A204.1 (cell line): ENCODE results near the gene COL25A1.

ENCODE experiments used
- FAIRE-seq: peaks from 2 replicates; lab custom pipeline; 2012; peaks lifted over from hg19 to GRCh38; lab: Jason Lieb, UNC

Gene COL25A1

DNA sequence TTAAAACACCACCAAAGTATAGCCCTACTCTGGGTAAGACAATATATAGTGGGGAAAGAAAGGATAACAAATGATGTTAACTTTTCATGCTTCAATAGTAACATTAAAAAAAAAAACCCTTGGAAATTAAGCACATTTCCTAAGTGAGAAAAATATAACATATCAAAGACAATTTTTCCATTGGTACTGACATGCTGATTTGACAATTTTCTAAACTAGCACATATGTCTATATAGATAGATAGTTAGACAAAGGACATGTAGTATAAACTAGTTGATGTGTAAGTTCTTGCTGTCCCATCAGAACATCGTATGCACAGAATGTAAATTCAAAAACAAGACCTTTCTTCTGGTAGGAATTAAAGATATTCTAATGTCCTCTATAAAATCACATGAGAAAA lies 492.4 kb downstream of the COL25A1 start:
- FAIRE-seq = no peak

DNA sequence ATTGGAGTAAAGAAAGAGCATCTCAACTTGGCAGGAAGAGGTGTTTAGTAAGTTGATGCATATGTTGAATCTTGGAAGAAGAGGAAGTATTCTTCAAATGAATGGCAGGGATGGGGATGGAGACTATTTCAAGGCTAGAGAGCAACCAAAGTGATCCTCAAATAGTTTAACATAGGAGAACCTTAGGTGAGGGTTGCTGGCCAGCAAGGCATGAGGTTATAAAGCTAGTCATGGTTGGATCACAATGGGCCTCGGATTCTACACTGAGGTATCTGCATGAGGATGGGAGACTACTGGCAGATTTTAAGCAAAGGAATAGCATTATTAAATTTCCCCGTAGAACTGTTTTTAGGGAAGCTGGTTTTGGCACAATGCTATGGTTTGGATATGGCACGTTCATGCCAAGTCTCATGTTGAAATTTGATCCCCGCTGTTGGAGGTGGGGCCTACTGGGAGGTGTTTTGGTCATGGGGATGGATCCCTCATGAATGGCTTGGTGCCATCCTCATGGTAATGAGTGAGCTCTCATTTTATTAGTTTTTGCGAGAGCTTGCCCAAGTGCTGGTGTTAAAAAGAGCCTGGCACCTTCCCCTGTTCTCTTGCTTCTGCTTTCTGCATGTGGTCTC lies 497.7 kb downstream of the COL25A1 start:
- FAIRE-seq = no peak

DNA sequence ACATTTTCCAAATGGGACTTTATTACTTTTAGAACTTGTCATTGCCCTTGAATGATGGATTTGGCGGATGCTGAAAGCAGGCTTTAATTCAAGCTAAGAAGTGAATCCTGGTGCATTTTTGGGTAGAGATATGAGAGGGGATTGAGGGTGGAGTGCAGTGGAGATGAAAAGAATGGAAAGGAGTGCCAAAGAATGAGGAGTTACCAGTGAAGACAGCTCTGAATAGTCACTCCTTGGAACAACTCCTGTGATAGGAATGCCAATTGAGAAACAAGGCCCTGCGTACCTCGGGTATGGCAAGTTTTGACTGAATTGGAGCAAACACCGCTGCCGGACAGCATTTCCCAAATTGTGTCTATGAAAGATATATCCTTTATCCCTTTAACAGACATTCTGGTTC lies 503.2 kb downstream of the COL25A1 start:
- FAIRE-seq = no peak

DNA sequence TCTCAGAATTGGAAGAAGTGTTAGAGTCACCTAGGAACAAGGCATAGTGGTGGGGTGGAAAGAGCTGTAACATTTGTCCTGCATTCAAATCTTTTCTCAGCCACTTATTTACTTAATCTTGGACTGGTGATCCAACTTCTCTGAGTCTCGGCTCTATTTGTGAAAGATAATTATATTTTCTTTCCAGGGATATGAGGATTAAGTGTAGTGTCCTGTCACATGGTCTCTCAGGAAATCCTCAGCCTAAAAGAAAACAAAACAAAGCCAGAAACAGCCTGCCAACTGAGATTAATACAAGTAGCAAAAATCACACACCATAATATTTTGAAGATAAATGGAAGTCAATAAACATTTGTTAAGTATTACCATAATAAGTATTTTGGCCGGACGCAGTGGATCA lies 506.3 kb downstream of the COL25A1 start:
- no peak for FAIRE-seq

DNA sequence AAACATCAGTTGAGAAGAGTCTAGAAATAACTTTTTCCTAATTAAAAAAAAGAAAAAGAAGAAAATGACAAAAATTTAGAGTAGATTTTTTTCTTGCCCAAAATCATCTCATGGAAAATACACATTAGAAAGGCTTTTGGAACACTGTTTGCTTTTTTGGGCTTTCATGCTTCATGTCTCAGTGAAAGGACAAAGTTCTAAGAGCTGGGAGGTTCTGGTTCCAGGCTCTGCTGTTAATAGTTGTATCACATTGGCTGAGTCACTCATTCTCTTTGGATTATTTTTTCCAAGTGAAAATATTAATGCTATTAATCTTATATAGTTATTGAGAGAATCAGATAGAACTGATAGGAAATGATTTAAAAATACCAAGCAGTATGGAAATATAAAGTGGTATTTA lies 506.7 kb downstream of the COL25A1 start:
- no peak for FAIRE-seq

DNA sequence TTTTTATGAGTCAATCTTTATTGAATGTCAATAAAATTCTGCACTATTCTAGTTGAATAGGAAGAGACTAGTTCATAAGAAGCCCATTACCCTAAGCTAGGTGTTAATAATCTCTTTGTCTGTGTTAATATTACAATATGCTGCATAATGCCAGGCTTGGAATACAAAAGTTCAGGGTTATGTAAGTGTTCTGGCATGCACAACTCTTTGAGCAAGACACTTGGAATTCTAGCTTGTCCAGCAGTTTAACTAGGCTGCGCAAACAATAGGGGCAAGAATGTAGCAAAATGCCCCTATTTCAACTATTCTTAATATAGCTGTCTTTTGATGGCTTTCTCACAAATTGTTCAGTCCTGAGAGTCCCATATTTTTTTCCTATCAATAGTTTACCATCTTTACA lies 508.3 kb downstream of the COL25A1 start:
- FAIRE-seq = no peak

DNA sequence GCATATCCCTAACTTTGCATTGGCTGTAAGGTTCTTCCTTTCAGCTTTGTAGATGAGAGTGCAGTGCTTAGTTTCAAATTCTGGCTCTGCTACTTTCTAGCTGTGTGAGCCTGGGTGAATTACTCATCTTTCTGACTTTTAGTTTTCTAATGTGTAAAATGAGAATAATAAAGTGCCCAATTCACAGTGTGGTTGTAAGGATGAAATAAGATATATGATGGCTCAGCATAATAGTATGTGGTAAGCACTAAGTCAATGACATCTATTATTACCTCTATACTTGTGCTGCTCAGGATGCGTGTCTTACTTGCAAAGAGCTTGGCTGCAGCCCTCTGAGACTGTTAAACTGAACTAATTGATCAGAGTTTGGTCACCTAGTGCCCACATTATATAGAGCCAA lies 509.0 kb downstream of the COL25A1 start:
- FAIRE-seq = no peak

DNA sequence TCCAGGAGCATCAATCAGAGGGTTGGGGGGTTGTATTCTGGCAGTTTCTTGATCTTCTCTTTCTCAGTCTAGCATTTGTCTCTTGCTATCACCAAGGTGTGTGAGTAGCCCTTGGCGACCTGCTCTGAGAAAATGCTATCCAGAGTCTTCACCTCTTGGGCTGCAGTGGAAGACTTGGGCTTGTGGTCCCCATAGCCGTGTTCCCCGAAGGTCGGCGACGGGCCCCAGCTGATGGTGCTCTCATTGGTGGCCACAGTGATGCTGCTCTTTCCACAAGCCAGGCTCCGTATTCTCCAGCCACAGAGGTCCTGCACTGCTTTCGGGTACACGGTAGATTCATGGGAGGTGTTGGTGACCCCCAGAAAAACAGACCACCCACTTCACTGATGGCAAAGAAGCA lies 513.7 kb downstream of the COL25A1 start:
- no peak for FAIRE-seq

DNA sequence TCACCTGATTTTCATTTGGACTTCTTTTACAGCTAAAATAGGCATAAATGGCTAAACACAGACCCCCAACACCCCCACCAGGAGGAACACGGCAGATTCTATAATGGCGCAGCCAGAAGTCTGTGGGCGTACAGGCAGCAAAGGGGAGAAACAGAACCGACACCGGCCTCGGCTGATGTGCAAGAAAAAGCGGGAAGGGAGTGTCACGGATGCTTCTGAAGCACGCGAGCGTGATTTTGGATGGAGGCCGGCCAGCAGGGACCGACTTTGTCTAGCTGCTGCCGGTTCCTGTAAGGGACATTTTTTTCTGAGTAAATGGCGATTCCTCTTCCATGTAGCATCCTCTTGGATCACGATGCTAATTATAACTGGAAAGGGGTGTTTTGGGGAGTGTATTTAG lies 514.7 kb downstream of the COL25A1 start:
- no peak for FAIRE-seq

DNA sequence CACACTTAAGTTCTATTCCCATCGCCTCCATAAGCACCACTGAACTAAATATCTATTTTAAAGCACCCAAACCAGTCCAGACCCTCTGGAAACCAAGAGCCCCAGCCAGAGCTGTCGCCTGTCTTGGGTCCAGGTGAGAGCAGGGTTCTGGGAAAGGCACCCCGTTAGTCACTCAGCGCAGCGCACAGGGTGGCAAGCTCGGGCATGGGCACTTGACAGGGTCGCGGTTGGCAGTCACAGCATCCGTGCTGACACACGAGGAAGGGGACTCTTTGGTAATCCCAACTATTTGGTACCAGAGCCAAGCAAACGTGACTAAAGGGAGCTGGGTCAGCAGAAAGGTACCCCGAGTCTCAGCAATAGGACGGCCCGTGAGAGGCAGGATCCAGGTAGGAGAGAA lies 515.4 kb downstream of the COL25A1 start:
- FAIRE-seq = no peak

DNA sequence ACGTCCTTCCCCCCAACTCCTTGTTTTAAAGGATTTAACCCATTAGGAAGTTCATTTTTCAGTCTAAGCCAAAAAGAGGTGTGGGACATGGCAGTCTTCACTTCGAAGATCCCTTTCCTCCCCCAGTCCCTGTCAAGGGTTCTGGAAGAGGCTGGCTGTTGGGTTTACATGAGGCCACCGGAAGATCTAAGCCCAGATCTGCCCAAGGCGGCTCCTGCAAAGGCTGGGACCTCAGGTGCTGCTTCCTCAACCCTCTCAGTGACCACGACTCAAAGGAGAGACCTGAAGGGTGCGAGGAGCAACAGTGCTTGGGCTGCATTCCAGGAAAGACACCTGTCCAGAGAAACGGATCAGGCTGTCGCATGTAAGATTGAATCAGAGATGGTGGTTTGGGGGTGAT lies 516.1 kb downstream of the COL25A1 start:
- no peak for FAIRE-seq

DNA sequence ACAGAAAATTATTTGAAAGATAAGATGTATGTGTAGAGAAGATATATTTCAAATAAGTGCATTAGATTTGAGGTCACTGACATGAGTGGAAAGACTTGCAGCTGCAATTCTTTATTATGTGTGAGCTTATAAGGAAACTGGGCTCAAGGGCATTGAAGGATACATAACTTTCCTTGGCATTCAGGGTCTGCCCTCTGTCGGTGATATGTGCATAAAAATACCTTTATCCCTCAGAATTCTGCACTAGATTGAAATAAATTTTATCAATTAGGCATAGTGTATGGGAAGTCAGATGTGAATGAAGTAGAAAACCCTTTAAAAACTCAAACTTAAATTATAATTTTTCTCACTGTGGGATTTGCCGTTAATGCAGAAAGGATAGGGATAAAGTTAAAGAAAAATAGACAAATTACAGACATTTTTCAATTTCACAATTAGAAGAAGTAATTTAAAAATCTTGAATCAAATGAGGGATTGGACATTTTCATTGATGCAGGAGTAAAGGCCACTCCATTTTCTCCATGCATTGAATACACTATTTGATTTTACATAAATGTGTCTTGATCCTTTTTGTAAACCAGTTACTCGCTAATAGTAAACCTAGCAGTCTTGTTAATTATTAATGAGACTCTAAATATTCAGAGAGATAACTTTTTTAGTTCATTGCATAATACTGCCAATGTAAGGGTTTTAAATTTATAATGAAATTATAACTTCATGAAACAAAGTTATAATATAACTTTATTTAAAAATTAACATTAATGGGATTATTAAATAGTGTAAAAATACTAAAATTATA lies 518.6 kb downstream of the COL25A1 start:
- FAIRE-seq = peak; percentile 94

DNA sequence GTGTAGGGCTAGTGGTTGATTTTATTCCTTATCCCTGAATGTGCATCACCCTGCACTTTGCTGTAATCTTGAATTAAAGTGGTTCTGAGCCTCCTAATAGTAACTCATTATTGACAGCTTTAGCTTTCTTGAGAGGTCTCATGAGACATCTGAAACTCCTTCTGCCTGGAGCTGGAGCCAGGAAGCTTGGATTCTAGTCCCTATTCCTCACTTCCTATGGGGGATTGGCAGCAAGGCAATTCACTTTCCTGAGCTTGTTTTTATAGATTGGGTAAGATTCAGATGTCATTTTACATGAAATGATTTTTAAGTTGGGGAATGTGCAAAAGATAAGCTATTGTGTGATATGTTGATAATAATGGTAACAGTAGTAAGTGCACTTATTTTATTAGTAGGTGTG lies 522.5 kb downstream of the COL25A1 start:
- no peak for FAIRE-seq

DNA sequence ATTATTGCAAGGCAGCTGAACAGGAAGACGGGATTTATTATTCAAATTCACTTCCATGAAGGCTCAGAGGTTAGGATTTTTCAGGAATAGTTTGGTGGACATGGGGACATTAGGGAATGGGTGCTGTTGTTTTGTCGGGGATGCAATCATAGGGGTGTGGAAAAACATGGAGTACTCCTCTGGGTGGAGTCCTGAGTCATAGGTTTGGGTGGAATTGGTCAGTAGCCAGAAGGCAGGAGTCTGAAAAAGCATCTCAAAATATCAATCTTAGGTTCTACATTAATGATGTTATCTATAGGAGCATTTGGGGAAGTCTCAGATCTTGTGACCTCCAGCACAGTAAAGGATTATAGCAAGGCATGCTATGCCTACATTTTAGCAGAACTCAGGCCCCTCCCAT lies 525.1 kb downstream of the COL25A1 start:
- FAIRE-seq = no peak

DNA sequence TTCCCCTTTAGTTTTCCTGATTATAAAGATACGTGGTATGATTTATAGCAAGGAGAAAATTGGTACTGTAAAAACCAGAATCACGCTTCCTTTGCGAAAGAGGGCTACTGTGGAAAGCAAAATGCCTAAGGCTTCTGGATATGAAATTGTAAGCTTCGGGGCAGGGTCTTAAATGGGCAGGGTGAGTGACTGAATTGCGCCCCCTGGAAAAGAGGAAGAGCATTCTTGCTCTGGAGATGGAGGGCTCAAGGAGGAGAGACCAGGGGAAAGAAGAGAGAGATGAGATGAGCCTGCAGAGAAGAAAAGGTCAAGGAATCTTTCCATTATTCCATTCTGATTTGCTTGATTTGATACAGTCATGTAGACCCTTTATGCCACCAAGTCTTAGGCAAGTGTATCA lies 526.5 kb downstream of the COL25A1 start:
- no peak for FAIRE-seq

DNA sequence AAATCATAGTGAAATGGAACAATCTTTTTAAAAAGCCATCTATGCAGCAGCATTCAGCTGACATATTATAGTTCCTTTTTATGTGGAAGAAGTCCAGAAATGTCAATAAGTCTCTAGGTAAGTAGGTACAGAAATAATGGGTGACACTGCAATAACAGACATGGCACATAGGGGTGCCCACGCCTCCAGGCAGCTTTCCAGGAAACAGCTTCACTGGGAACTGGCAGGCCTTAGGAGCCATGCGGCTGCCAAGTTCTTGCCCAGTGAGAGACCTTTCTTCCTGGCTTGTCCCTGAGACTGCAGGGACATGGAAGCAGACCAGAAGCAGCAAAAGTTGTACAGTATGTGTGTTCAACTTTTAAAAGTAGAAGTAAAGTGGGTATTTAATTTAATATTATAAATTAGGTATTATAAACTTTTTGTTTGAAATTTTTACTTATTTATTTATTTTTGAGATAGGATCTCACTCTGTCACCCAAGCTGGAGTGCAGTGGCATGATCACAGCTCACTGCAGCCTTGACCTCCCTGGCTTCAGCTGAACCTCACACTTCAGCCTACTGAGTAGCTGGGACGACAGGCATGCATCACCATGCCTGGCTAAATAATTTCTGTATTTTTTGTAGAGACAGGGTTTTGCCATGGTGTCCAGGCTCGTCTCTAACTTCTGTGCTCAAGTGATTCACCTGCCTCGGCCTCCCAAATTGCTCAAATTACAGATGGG lies 527.5 kb downstream of the COL25A1 start:
- FAIRE-seq = no peak

DNA sequence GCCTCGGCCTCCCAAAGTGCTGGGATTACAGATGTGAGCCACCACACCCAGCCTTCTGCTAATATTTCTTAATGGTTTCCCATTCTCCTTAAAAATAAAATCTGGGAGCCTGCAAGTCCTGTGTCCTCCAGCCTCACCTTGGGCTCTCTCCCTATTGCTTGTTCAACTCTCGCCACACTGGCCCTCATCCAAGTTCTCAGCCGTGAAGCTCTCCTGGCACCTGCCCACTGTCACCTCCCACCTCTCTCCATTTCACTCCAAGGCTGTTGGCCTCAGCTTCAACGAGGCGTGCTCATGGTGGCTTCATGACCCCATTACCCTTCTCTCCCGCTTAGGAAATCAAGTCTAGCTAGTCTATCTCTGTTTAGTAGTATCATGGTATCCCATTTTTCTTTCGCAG lies 530.1 kb downstream of the COL25A1 start:
- no peak for FAIRE-seq

DNA sequence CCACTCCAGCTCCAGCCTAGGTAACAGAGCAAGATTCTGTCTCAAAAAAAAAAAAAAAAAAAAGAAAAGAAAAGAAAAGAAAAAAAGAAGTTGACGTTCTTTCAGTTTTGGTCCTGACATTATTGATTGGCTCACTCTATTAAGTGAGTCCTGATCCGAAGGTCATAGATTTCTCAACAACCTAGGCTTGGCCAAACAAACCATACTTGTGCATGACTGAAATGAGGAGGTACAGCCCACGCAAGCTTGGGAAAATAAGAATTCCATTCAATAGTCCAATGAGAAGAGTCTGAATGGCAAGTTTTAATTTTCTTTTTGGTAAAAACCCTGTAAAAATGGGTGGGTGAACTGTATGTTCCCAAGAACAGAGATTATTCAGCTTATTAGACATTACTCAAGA lies 536.4 kb downstream of the COL25A1 start:
- FAIRE-seq = no peak

DNA sequence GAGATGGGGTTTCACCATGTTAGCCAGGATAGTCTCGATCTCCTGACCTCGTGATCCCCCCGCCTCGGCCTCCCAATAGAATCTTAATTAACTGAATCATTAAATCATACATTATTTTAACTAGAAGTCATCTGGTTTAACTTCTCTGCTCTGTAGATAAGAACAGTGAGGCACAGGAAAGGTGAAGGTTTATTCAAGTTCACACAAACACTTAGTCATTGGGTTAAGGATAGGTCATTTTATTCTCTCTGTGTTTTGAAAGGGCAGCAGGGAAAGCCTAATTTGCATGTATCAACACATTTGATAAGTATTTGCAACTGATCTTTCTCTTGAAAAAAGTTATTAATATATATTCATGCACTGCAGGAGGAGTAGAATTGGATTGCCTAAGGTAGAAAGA lies 538.5 kb downstream of the COL25A1 start:
- FAIRE-seq = no peak

DNA sequence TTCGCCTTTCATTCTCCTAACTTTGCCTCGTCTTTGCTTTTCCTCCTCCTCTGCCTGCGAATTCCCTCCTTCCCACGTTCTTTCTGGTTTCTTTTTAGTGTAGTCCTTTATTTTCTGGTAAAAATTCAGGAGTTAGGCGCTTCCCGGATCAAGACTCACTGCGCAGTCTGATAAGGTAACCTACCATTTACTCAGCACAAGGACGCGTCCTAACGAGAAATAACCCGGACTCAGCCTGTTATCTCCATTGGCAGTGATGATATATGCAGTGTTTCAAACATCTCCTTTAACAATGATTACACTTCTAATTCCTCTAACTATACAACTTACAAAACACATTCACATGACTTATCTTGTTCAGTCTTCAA lies 539.2 kb downstream of the COL25A1 start:
- FAIRE-seq = no peak

DNA sequence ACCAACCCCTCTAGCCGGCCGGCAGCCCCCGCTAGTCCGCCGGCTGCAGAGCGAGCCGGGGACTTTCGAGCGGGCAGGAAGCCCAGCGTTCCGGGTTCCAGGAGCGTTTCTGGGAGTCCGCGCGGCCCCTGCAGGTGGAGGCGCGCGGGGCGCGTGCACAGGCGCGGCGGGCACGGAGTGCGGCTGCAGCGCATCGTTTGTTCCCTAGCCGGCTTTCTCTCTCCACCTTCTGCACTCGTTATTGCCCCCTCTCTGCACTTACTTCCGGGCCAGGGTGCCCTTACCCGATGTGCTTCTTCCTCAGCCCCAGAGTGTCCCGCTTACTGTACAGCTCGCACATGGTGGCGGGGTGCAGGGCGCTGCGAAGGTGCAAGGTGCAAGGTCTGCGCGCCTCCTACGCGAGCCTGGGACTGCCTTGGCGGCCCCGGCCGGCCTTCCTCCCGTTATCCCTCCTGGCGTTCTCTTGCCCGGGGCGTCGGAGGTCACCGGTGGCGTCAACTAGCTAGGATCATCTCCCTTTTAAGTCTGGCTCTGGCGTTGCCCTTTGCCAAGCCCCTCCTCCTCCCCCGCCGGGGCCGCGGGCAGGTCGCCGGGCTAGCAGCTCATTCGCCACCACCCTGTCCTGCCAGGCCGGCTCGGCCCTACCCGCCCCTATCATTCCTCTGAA lies 539.8 kb downstream of the COL25A1 start, which contains the start of gene ETNPPL:
TSS of gene ETNPPL (minus strand) at position 495 of the 667 bp plus-strand sequence. CDS start at position 340, 155 bp downstream.
- no peak for FAIRE-seq
